ENCODE results near the gene PSMD9.
"Not testable (repeated sequence)": the region's sequence is repeated elsewhere in the genome, so short reads cannot be mapped to it uniquely, and the experiment has no call there.

PSMD9 gene

DNA sequence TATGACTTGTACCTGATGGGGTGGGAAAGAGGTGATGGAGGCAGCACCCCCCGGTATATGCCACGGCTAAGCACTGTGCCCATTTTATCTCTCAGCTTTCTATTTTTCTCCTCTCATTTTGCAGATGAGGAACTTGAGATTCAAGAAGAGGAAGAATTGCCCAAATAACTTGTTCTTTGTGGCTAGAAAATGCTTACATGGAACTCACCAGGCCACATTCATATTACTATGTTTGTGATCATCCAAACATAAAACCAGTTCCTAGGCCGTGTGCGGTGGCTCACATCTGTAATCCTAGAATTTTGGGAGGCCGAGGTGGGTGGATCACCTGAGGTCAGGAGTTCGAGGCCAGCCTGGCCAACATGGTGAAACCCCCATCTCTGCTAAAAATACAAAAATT, 14.5 kb upstream of the PSMD9 start:
- no peak for DNase-seq

- DNase-seq: no peak
Observed at GRCh38 chr12:121875582-121875981, 13.0 kb upstream of the PSMD9 start.

GRCh38 chr12:121876080-121876447, 12.5 kb upstream of the PSMD9 start:
- DNase-seq: not testable (repeated sequence)

DNA sequence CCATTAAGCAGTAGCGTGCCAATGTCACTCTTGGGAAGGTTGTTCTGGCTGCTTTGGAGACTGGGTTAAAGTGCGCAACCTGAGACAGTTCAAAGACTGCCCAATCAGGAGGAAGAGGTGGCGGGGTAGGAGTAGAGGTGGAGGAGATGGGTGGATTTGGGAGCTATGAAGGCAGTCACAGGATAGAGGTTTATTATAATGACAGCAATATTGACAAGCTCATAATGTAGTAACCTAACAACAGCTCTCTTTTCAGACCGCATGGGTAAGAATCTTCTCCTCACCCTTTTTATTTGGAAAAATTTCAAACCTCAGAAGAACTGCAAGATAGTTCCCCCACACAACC, 5.3 kb upstream of the PSMD9 start:
- DNase-seq: no peak

- DNase-seq: peak; percentile 60
Observed at GRCh38 chr12:121885129-121885528, 3.5 kb upstream of the PSMD9 start.

DNA sequence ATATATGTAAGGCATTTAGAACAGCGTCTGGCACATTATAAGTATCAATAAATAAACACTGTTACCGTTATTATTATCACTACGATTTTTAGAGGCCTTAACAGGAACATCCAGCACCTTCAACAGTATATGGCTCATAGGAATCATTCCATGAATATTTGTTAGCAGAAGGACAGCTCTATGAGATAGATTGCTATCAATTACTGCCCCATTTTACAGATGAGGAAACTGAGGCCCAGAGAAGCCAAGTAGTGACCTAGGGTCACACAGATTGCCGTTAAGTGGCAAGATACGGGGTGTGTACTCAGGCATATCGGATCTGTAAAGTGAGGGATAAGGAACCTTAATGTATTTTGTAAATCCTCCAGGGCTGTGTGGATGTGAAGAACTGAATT, 510 bp upstream of the PSMD9 start:
- DNase-seq: no peak

- DNase-seq: no peak
Observed at GRCh38 chr12:121889274-121889624, 659 bp downstream of the PSMD9 start.

DNA sequence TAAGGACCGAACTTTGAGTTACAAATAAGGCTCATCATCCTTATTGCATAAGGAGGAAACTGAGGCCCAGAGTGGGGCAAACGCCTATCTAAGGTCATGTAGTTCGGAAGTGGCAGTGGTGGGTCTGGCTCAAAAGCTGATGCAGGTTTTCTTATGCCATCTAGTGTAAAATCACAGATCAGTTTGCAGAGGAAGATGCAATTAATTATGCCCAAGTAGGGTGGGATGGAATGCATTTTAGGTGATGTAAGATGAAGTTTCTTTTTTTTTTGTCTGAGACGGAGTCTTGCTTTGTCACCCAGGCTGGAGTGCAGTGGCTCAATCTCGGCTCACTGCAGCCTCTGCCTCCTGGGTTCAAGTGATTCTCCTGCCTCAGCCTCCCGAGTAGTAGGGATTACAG, 1.1 kb downstream of the PSMD9 start:
- not testable (repeated sequence) for DNase-seq

DNA sequence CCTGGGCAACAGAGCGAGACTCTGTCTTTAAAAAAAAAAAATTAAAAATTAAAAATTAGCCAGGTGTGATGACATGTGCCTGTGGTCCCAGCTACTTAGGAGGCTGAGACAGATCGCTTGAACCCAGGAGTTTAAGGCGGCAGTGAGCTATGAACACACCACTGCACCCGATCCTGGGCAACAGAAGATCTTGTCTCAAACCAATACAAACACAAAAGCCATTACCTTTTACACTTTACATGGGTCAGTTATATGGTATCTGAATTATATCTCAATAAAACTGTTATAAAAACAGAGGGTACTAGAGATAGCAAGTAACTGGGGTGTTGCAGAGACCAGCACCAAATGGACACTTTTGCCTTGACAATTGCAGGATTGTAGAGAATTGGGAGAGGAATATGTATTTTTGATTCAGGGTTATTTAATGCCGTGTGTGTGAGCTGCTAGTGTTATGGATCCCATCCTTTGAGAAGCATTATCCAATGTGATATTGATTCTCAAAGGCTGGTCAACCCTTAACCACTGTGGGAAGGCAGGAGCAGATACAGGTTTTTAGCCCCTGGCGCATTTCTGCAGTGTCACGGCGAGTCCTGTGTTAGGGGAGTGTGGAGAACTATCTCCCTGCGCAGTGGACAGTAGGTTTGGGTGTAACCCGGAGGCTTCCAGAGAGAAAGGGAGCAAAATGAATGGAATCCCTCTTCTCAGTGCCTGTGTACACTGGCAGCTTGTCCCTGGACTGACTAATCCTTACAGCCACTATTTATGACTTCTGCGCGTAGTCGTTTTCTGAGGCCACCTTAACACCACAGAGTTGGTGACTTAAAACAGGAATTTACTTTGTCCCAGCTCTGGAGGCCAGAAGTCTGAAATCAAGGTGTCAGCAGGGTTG, 4.3 kb downstream of the PSMD9 start:
- DNase-seq: no peak

DNA sequence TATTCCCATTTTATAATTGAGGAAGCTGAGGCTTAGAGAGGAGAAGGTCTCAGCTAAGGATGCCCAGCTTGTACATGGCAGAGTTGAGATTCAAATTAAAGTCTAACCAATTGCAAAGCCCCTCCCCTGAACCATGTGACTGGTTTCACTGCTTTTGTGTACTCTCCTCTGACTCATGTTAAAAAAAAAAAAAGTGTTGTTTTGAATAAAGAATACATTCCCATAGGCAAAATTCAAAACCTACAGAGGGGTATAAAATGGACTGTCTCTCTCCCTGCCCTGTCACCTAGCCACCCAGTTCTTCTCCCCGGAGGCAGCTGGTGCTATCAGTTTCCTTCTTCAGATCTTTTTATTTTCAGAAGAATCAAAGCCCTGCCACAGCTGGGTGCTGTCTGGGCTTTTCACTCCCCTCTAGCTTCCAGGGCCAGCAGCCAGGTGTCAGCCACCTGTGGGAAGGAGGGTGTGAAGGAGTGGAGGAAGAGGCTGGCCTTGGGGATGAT, 5.4 kb downstream of the PSMD9 start:
- peak; percentile 63 for DNase-seq

GRCh38 chr12:121894633-121895032, 6.0 kb downstream of the PSMD9 start:
- no peak for DNase-seq

GRCh38 chr12:121898287-121898686, 9.7 kb downstream of the PSMD9 start:
- no peak for DNase-seq

DNA sequence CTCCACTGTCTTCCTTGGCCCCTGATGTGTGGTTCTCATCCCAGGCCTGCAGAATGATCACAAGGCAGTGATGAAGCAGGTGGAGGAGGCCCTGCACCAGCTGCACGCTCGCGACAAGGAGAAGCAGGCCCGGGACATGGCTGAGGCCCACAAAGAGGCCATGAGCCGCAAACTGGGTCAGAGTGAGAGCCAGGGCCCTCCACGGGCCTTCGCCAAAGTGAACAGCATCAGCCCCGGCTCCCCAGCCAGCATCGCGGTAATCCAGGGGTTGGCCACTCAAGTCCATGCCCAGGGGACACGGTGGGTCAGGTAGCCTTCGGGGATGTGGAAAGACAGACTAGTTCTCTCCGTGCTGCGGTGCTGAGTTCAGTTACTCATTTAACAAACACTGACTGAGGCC, 11.0 kb downstream of the PSMD9 start:
- DNase-seq: no peak

DNA sequence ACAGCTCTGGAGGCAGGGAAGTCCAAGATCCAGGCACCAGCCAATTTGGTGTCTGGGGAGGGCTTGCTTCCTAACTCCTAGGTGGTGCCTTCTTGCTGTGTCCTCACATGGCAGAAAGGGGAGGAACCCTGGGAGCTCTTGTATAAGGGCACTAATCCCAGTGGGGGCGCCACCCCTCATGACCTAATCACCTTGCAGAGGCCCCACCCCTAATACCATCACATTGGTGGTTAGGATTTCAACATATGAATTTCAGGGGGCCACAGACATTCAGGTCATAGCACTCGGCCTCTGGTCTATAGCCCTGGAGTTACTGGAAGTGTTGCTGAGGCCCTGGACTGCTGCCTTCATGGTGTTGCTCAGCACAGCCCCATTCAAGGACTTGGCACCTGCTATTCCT, 14.6 kb downstream of the PSMD9 start:
- DNase-seq: no peak

GRCh38 chr12:121905746-121906145, 17.2 kb downstream of the PSMD9 start:
- DNase-seq: no peak

GRCh38 chr12:121908702-121909101, 20.1 kb downstream of the PSMD9 start:
- no peak for DNase-seq

GRCh38 chr12:121911824-121912585, 23.4 kb downstream of the PSMD9 start:
- DNase-seq: no peak

- no peak for DNase-seq
Observed at GRCh38 chr12:121915841-121916321, 27.3 kb downstream of the PSMD9 start.

GRCh38 chr12:121916719-121917118, 28.1 kb downstream of the PSMD9 start:
- peak; percentile 33 for DNase-seq

- DNase-seq: no peak
Observed at GRCh38 chr12:121917950-121918678, 29.5 kb downstream of the PSMD9 start, which contains the start of gene CFAP251. CFAP251 (plus strand) TSS chr12:121918592; CDS start chr12:121921306, 2,714 bp downstream.

- no peak for DNase-seq
Observed at GRCh38 chr12:121918679-121919038, 30.1 kb downstream of the PSMD9 start.

DNA sequence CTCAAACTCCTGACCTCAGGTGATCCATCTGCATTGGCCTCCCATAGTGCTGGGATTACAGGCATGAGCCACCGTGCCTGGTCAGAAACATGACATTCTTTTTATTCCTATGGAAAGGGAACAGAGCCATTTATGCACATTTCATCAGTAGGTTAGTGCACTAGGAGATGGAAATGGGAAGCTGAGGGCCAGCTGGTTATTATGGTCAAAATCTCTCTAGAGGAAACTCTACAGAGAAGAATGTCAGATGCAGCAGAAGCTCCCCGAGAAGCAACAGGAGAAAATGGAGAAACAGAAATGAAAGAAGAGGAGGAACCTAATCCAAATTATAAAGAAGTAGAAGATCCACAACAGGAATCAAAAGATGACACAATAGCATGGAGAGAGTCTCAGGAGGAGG, 32.5 kb downstream of the PSMD9 start:
- DNase-seq: no peak

DNA sequence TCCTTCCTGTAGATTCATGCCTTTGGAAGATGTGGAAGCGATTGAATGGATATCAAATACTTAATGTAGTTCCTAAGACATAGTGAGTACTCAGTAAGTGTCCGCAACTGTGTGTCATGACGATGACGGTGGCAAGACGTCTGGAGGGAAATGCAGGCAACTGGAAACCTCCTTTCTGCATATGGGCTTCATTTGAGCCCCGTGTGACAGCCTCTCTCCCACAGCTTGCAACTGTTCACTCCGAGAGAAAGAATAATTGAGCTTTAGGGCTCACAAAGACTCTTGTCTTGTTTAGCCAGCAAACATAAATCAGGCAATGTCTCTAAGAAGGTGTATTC, 36.7 kb downstream of the PSMD9 start:
- peak; percentile 61 for DNase-seq
